ENCODE results near the gene CDKL1. TPM values are rescaled to one million over a fixed set of nuclear protein-coding genes. Genes with fewer than 3 reads are reported as not detected.
A peak's percentile ranks its signal among the peaks of the same experiment; 100 is the strongest.

Gene CDKL1
- total and polyA plus RNA-seq, 3 donors from 2014 or later = 2.0 to 4.4 (median 3.3) TPM

- intact Hi-C loops (cut with DNase I; ENCODE audit: low total_unique reads) = no loop called here
- H3K4me1 ChIP-seq = peaks cover 3% of the 10 kb centered on the region
- DNase-seq = no peak
Measured at GRCh38 chr14:50398189-50398580, 1.5 kb upstream of the CDKL1 start.

DNA sequence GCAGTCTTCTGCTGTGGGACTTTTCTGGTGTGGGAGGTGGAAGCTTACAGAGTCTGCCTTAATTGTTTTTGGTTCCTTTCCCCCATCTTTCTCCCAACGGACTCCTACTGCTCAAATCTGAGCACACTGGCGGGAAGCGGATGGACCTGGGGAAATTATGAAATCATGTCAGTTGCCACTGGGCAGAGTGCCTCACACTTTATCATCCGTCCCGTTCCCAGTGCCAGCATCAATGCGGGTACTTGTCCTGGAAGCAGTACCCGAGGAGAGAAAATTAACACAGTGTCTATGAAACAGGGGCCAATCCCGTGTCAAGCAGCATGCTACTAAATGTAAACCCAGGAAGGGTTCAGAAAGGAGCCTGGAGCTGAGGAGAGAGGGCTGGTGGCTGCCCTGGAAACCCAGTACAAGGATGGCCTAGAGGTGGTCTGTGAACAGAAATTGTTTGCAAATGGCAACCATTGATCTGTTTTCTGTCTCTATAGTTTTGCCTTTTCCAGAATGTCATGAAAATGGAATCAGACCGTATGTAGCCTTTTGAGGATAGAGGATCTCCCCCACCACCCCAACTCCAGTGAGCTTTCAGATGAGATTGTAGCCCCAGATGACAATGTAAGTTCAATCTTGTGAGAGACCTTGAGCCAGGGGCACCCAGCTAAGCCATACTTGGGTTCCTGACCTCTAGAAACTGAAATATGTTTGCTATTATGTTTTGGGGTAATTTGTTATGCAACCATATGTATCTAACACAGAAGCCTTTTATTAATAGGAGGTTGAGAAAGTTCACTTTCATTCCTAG, 908 bp upstream of the CDKL1 start:
- 8 to 13% methylated on average over 9 of the region's 9 CpGs for WGBS, 2 donors
- peaks cover 3% of the 10 kb centered on the region for H3K4me1 ChIP-seq
- no peaks in the 10 kb centered on the region for H3K36me3 ChIP-seq (ENCODE audit: low read depth, missing control alignments)
- intact Hi-C loops (cut with DNase I; ENCODE audit: low total_unique reads) = no loop called here
- DNase-seq = peak; percentile 20
- TF ChIP-seq POLR2A (IDR thresholded peaks at IDR 0.05) = no peak
- TF ChIP-seq, protein P1, sequence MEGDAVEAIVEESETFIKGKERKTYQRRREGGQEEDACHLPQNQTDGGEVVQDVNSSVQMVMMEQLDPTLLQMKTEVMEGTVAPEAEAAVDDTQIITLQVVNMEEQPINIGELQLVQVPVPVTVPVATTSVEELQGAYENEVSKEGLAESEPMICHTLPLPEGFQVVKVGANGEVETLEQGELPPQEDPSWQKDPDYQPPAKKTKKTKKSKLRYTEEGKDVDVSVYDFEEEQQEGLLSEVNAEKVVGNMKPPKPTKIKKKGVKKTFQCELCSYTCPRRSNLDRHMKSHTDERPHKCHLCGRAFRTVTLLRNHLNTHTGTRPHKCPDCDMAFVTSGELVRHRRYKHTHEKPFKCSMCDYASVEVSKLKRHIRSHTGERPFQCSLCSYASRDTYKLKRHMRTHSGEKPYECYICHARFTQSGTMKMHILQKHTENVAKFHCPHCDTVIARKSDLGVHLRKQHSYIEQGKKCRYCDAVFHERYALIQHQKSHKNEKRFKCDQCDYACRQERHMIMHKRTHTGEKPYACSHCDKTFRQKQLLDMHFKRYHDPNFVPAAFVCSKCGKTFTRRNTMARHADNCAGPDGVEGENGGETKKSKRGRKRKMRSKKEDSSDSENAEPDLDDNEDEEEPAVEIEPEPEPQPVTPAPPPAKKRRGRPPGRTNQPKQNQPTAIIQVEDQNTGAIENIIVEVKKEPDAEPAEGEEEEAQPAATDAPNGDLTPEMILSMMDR (IDR thresholded peaks at IDR 0.05) = no peak
- H3K27me3 ChIP-seq = no peaks in the 10 kb centered on the region
- peak overlapping the region; percentile 73 to 75 for H3K4me3 ChIP-seq
- no peaks in the 10 kb centered on the region for H3K9me3 ChIP-seq
- peak overlapping the region; percentile 70 to 81 for H3K27ac ChIP-seq

More at GRCh38 chr14:50398189-50398580, 1.5 kb upstream of the CDKL1 start:
- Histone ChIP-seq H3K27ac (no peak overlapping the region), H3K27me3 (no peaks in the 10 kb centered on the region), H3K36me3 (ENCODE audit: low read depth, missing control alignments) (no peaks in the 10 kb centered on the region), H3K4me3 (no peak overlapping the region), H3K9me3 (no peaks in the 10 kb centered on the region)
- TF ChIP-seq, protein P1 (IDR thresholded peaks at IDR 0.05) = no peak
- TF ChIP-seq POLR2A (IDR thresholded peaks at IDR 0.05) = no peak
- WGBS, 2 donors = 62 to 65% methylated on average over 2 of the region's 2 CpGs

DNA sequence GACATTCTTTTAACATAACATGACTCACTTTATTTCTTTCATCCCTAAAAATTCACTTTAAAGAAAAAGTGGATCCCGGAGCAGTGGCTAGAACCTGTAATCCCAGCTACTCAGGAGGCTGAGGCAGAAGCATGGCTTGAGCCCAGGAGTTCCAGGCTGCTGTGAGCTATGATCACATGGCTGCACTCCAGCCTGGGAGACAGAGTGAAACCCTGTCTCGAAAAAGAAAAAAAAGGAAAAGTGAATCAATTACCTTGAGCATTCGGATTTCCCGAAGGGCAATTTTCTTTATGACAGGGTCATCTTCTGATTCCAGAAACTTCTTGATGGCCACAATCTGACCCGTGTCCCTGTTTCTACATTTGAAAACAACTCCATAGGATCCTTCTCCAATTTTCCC, 1.2 kb downstream of the CDKL1 start:
- Histone ChIP-seq H3K27ac (peak overlapping the region in 1 of 2 donors; percentile 3), H3K27me3 (no peaks in the 10 kb centered on the region), H3K36me3 (ENCODE audit: low read depth, missing control alignments) (no peaks in the 10 kb centered on the region), H3K9me3 (no peaks in the 10 kb centered on the region), H3K4me1 (peaks cover 3% of the 10 kb centered on the region), H3K4me3 (peak overlapping the region in 1 of 2 donors; percentile 73)
- TF ChIP-seq, protein P1 (IDR thresholded peaks at IDR 0.05) = no peak
- TF ChIP-seq POLR2A (IDR thresholded peaks at IDR 0.05) = no peak
- DNase-seq = peak; percentile 58
- WGBS, 2 donors = 55 to 64% methylated on average over 5 of the region's 5 CpGs
- intact Hi-C loops (cut with DNase I; ENCODE audit: low total_unique reads) = no loop called here

GRCh38 chr14:50394713-50395112, 2.0 kb downstream of the CDKL1 start:
- Histone ChIP-seq H3K27me3 (no peaks in the 10 kb centered on the region), H3K4me1 (no peaks in the 10 kb centered on the region), H3K27ac (no peak overlapping the region), H3K9me3 (no peaks in the 10 kb centered on the region), H3K4me3 (no peak overlapping the region), H3K36me3 (ENCODE audit: low read depth, missing control alignments) (no peaks in the 10 kb centered on the region)
- 88 to 94% methylated on average over 5 of the region's 5 CpGs for WGBS, 2 donors
- DNase-seq = no peak
- intact Hi-C loops (cut with DNase I; ENCODE audit: low total_unique reads) = no loop called here
- TF ChIP-seq, protein P1 (IDR thresholded peaks at IDR 0.05) = no peak
- TF ChIP-seq POLR2A (IDR thresholded peaks at IDR 0.05) = no peak

All from testis (tissue), 3 donors.